OCI-LY7 (cell line): ENCODE data around the gene RD3L. TPM values are rescaled to one million over a fixed set of nuclear protein-coding genes. Genes with fewer than 3 reads are reported as not detected.

Experiments used
- BruUV-seq: library from RNA; stranded (reverse); fragments of 400-500 nt; replicated peaks from 2 replicates; lab custom pipeline; 2021; lab: Mats Ljungman, UMichigan
- CTCF ChIA-PET: fragments of 300-600 bp; sonication (Branson Sonifier 250); formaldehyde crosslinking; loops from one replicate; lab custom pipeline; 2022; ENCODE audit warnings: antibody characterized with exemption; ENCODE audit not compliant: unreplicated experiment; lab: Charles Lee
- POLR2A ChIA-PET: fragments of 300-600 bp; sonication (Branson Sonifier 250); formaldehyde crosslinking; loops from one replicate; lab custom pipeline; 2022; ENCODE audit warnings: antibody characterized with exemption; lab: Charles Lee
- DNase-seq: peaks from one replicate; pipeline ENCODE4 v3.0.0-alpha.2; 2015; ENCODE audit warnings: low spot score
- H2AFZ ChIP-seq: fragments of 200-600 bp; sonication (generic), shearing (Covaris generic); 2 replicates; pipeline ENCODE4 v1.6.1; 2014; ENCODE audit warnings: mild to moderate bottlenecking, antibody characterized with exemption, low read length, moderate library complexity
- H3K27ac ChIP-seq: fragments of 200-600 bp; sonication (generic); 2 replicates; pipeline ENCODE4 v1.5.1; 2014; ENCODE audit warnings: mixed run types, low read depth, mild to moderate bottlenecking, moderate library complexity, low read length, inconsistent platforms; ENCODE audit not compliant: poor library complexity, severe bottlenecking
- H3K36me3 ChIP-seq: fragments of 200-600 bp; sonication (generic); 2 replicates; pipeline ENCODE4 v1.6.1; 2014; ENCODE audit warnings: mild to moderate bottlenecking, antibody characterized with exemption, low read length, moderate library complexity, mixed read lengths; ENCODE audit not compliant: insufficient read depth
- H3K4me1 ChIP-seq: fragments of 200-600 bp; sonication (generic); 2 replicates; pipeline ENCODE4 v1.5.1; 2014; ENCODE audit warnings: mild to moderate bottlenecking, low read length; ENCODE audit not compliant: insufficient read depth, poor library complexity, severe bottlenecking
- H3K4me2 ChIP-seq: fragments of 200-600 bp; sonication (generic); 2 replicates; pipeline ENCODE4 v1.6.1; 2014; ENCODE audit warnings: mild to moderate bottlenecking, low read length
- H3K4me3 ChIP-seq: fragments of 200-600 bp; sonication (generic); 2 replicates; pipeline ENCODE4 v1.5.1; 2014; ENCODE audit warnings: mild to moderate bottlenecking, low read depth, low read length; ENCODE audit not compliant: poor library complexity, severe bottlenecking
- H3K79me2 ChIP-seq: fragments of 200-600 bp; sonication (generic); 2 replicates; pipeline ENCODE4 v1.6.1; 2016; ENCODE audit warnings: low read depth, mild to moderate bottlenecking, low read length, moderate library complexity, mixed read lengths; ENCODE audit not compliant: insufficient read depth
- H3K9me2 ChIP-seq: fragments of 200-600 bp; sonication (generic); 2 replicates; pipeline ENCODE4 v1.6.1; 2016; ENCODE audit warnings: mild to moderate bottlenecking, low read length, mixed read lengths; ENCODE audit not compliant: insufficient read depth
- H3K9me3 ChIP-seq: fragments of 200-600 bp; sonication (generic); 2 replicates; pipeline ENCODE4 v1.6.1; 2014; ENCODE audit warnings: mild to moderate bottlenecking, mixed run types, low read length, mixed read lengths
- H4K20me1 ChIP-seq: fragments of 200-600 bp; sonication (generic); 2 replicates; pipeline ENCODE4 v1.6.1; 2014; ENCODE audit warnings: mild to moderate bottlenecking, antibody characterized with exemption, low read length, moderate library complexity, mixed read lengths; ENCODE audit not compliant: insufficient read depth
- CTCF ChIP-seq: fragments of 200-600 bp; sonication (generic); conservative IDR thresholded peaks from 2 replicates; pipeline ENCODE4 v1.5.1; 2014; ENCODE audit warnings: mild to moderate bottlenecking, antibody characterized with exemption, low read length, moderate library complexity, mixed read lengths
- EZH2phosphoT487 ChIP-seq: fragments of 200-600 bp; sonication (generic); IDR thresholded peaks from 2 replicates; pipeline ENCODE4 v1.6.1; 2018; ENCODE audit warnings: low read depth, borderline replicate concordance, mild to moderate bottlenecking, mixed run types, antibody characterized with exemption, low read length, moderate library complexity, mixed read lengths
- intact Hi-C: fragments of 100-400 bp; cut with micrococcal nuclease; formaldehyde crosslinking; loops from one replicate; pipeline ENCODE4 v1.10.0; 2022; ENCODE audit not compliant: unreplicated experiment
- total RNA-seq, 2 experiments: library from RNA; depleted of rRNA in 1 of 2; stranded (reverse); fragments of >200 nt in 1 of 2; shearing (Covaris generic) in 1 of 2; gene quantifications; 2 replicates each; pipeline ENCODE4 v1.2.3, GENCODE V29; 2014 to 2022

The RD3L gene
- total RNA-seq, 2 experiments from 2014 or later, result not detected

DNA sequence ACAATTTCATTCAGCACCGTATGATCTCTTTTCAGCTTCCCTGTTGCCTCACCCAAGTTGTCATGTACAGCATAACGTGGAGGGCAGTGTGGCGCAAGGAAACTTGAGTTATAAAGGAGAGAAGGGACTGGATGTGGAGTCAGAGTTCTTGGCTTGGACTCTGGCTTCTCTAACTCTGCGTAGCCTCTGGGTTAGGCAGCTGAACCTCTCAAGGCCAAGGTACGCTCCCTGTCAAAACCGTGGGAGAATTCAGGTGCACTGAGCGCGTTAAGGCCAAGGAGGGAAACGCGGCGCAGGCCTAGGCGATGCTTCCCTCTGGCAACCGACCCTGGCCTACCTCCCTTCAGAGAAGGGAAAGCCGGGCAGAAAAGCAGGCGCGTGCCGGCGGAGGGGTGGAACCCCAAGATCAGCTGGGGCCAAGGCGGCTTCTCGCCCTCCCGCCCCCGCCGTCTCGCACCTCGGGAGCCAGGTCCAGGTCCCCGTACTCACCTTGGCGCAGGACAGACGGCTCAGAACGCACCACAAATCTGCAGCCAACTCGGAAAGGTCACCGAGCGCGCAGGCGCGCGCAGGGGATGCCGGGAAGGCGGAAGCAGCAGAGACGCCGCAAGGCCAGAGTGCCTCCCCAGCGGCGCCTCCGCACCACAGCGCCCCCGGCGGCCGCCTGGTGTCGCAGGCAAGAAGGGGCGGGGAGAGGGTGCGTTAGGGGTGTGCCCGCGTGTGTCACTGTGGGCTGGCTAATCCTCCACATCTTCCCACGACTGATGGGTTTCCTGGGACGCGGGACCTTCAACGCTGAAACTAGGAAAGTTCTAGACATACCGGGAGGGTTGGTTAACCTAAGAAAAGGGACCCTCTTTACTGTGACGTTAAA lies 21.1 kb downstream of the RD3L start:
- intact Hi-C loops, result no loop called here
- Histone ChIP-seq H3K4me1 (peaks cover 16% of the 10 kb centered on the region), H3K9me2 (no peaks in the 10 kb centered on the region), H3K79me2 (peaks cover 47% of the 10 kb centered on the region), H3K9me3 (no peaks in the 10 kb centered on the region), H3K4me3 (peak overlapping the region; percentile 95), H3K27ac (peak overlapping the region; percentile 38), H4K20me1 (no peaks in the 10 kb centered on the region), H3K4me2 (peak overlapping the region; percentile 75), H2AFZ (peak overlapping the region; percentile 99), H3K36me3 (peaks cover 32% of the 10 kb centered on the region)
- BruUV-seq, result TSS peak; percentile 86
- peak; percentile 93 for DNase-seq
- POLR2A ChIA-PET, result interaction anchor here (0.7 kb wide), 1 partner anchor 360 kb away, joined by 5 read pairs; no protein-coding TSS in a partner anchor
- TF ChIP-seq EZH2phosphoT487 (no peak), CTCF (peak; percentile 88)
- CTCF ChIA-PET, result interaction anchor here (0.6 kb wide), 1 partner anchor 231 kb away, joined by 5 read pairs; no protein-coding TSS in a partner anchor

DNA sequence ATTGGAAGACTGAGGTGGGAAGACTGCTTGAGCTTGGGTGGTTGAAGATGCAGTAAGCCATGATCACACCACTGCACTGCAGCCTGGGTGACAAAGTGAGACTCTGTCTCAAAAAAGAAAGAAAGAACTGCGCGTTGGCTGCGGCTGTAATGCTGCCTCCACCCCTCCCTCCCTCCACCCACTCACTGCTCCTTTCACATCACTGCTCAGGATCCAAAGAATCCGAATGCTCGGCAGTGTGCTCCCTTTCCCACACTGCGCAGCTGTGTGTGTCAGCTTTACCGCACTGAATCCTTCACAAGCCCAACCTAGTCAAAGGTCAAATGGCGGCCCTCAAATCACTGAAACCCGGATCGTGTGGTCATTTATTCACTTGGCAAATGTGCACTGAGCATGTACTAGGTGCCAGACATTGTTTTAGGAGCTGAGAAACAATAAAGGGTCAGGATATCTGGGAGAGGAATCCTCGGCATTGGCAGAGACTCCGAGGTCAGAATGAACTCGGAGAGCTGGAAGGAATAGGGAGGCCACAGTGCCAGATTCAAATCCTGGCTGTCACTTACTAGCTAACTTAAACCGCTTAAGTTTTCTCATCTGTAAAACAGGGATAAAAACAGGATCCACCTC lies 25.6 kb downstream of the RD3L start:
- Histone ChIP-seq H3K4me3 (no peak overlapping the region), H3K27ac (no peak overlapping the region), H3K36me3 (peaks cover 74% of the 10 kb centered on the region), H3K4me2 (no peak overlapping the region), H3K9me3 (no peaks in the 10 kb centered on the region), H3K9me2 (no peaks in the 10 kb centered on the region), H4K20me1 (0 out of 2 replicates have a peak, but pooled peaks cover 4% of the 10 kb centered on the region), H3K4me1 (peaks cover 7% of the 10 kb centered on the region), H2AFZ (no peak overlapping the region), H3K79me2 (peaks cover 53% of the 10 kb centered on the region)
- ChIA-PET CTCF (no interaction called here), POLR2A (interaction anchor here (0.7 to 1.8 kb wide), 2 partner anchors 8 to 12 kb away, joined by 3 to 4 read pairs; no protein-coding TSS in a partner anchor)
- no peak for TF ChIP-seq CTCF
- TF ChIP-seq EZH2phosphoT487, result no peak
- no TSS peak for BruUV-seq
- DNase-seq, result no peak
- intact Hi-C loops, result loop anchor here (10.0 kb wide), 1 partner anchor 352 kb away; the partner anchor contains the start of genes BAG5 and COA8
